ENCODE data around the gene RSRC2.
"Not testable (repeated sequence)": the region's sequence is repeated elsewhere in the genome, so short reads cannot be mapped to it uniquely, and the experiment has no call there.

Gene RSRC2

DNA sequence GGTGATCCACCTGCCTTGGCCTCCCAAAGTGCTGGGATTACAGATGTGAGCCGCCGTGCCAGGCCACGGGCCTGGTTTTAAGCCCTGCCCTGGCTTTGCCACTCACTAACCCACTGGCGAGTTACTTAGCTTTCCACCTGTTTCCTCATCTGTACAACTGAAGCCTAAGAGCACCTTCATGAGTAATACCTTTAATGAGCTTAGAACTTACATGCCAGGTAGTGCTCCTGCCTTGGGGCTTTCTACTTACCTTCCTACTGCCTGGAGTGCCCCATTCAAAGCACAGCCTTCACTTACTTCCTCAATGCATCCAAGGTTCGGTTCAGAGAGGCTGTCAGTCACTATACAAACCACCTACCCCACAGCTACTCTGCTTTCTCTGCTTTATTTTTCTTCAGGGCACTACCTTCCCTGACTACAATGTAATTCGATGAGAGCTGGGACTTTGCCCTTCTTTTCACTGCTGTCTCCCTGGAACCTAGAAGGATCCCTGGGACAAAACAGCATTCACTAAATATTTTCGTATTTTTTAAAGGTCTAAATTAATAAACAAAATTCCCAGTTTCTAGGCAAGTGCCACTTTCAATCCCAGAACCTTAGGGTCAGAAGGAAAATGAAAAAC lies 39.8 kb downstream of the RSRC2 start:
- no peak overlapping the region for H3K4me3 ChIP-seq (ENCODE audit: low read depth, low read length)
- in situ Hi-C loops (cut with HindIII; ENCODE audit: low pct_ligation_motif_present, low sequenced_read_pairs) = no loop called here
- H3K36me3 ChIP-seq (replicated peaks) = peaks cover 47% of the 10 kb centered on the region

DNA sequence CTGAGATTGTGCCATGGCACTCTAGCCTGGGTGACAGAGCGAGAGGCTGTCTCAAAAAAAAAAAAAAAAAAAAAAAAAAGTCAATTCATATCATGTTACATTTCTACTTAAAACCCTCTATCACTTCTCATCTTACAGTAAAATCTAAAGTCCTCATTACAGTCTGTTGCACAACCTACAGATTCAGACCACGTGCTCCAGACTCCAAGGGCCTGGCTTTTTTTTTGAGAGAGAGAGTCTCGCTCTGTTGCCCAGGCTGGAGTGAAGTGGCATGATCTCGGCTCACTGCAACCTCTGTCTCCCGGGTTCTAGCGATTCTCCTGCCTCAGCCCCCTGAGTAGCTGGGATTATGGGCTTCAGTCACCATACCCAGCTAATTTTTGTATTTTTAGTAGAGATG lies 40.4 kb downstream of the RSRC2 start:
- in situ Hi-C loops (cut with HindIII; ENCODE audit: low pct_ligation_motif_present, low sequenced_read_pairs); DNase-seq; H3K4me3 ChIP-seq (ENCODE audit: low read depth, low read length); H3K27me3 ChIP-seq (replicated peaks); H3K27ac ChIP-seq: not testable (repeated sequence)
- H3K36me3 ChIP-seq (replicated peaks) = peaks cover 45% of the 10 kb centered on the region

More for the DNA sequence above, 39.8 kb downstream of the RSRC2 start:
- H3K27ac ChIP-seq = no peak overlapping the region
- H3K27me3 ChIP-seq (replicated peaks) = no peaks in the 10 kb centered on the region
- TF ChIP-seq, protein P1, sequence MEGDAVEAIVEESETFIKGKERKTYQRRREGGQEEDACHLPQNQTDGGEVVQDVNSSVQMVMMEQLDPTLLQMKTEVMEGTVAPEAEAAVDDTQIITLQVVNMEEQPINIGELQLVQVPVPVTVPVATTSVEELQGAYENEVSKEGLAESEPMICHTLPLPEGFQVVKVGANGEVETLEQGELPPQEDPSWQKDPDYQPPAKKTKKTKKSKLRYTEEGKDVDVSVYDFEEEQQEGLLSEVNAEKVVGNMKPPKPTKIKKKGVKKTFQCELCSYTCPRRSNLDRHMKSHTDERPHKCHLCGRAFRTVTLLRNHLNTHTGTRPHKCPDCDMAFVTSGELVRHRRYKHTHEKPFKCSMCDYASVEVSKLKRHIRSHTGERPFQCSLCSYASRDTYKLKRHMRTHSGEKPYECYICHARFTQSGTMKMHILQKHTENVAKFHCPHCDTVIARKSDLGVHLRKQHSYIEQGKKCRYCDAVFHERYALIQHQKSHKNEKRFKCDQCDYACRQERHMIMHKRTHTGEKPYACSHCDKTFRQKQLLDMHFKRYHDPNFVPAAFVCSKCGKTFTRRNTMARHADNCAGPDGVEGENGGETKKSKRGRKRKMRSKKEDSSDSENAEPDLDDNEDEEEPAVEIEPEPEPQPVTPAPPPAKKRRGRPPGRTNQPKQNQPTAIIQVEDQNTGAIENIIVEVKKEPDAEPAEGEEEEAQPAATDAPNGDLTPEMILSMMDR (IDR thresholded peaks at IDR 0.05; ENCODE audit: low read depth, low read length, missing control alignments) = no peak
- DNase-seq = no peak

DNA sequence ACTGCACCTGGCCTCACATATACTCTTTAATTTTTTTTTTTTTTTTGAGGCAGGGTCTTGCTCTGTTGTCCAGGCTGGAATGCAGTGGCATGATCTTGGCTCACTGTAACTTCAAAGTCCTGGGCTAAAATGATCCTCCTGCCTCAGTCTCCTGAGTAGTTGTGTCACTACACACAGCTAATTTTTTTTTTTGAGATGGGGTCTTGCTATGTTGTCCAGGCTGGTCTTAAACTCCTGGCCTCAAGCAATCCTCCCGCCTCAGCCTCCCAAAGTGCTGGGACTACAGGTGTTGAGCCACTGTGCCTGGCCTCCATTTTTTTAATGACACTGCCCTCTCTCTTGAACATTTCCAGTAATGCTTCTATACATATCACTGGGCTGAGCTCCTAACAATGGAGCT lies 42.4 kb downstream of the RSRC2 start:
- H3K4me3 ChIP-seq (ENCODE audit: low read depth, low read length); DNase-seq; in situ Hi-C loops (cut with HindIII; ENCODE audit: low pct_ligation_motif_present, low sequenced_read_pairs); H3K27me3 ChIP-seq (replicated peaks); H3K27ac ChIP-seq: not testable (repeated sequence)
- H3K36me3 ChIP-seq (replicated peaks) = peaks cover 47% of the 10 kb centered on the region

DNA sequence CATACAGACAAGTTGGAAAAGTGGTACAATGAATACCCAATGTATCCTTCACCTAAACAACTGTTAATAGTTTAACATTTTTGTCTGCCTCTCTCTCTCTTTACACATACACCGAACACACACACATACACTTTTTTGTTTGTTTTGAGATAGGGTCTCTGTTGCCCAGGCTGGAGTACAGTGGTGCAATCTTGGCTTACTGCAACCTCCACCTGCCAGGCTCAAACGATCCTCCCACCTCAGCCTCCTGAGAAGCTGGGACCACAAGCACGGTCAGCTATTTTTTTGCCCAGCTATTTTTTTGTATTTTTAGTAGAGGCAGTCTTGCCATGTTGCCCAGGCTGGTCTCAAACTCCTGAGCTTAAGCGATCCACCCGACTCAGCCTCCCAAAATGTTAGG lies 42.8 kb downstream of the RSRC2 start:
- Histone ChIP-seq H3K27ac (no peak overlapping the region), H3K36me3 (replicated peaks) (peaks cover 48% of the 10 kb centered on the region), H3K27me3 (replicated peaks) (no peaks in the 10 kb centered on the region), H3K4me3 (ENCODE audit: low read depth, low read length) (no peak overlapping the region)
- TF ChIP-seq, protein P1 (IDR thresholded peaks at IDR 0.05; ENCODE audit: low read depth, low read length, missing control alignments) = no peak
- in situ Hi-C loops (cut with HindIII; ENCODE audit: low pct_ligation_motif_present, low sequenced_read_pairs) = no loop called here
- no peak for DNase-seq

DNA sequence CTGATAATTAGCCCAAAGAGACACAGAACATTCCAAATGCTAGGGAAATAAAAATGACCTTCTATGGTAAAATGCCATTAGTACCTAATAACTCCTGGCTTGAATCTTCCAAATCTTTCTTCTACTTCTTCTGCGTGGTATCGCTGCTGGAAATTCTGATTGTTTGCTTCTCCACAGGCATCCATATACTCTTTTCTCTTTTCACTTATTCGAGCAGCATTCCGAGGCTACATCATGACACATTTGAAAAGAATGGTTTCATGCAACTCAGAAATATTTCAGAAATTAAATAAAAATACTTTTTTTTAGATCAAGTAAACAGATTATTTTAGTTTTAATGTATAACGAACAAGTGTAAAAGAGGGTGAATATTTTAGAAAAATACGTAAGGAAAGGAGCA lies 44.9 kb downstream of the RSRC2 start:
- Histone ChIP-seq H3K4me3 (ENCODE audit: low read depth, low read length) (no peak overlapping the region), H3K27ac (no peak overlapping the region), H3K36me3 (replicated peaks) (peaks cover 34% of the 10 kb centered on the region), H3K27me3 (replicated peaks) (no peaks in the 10 kb centered on the region)
- no peak for DNase-seq
- in situ Hi-C loops (cut with HindIII; ENCODE audit: low pct_ligation_motif_present, low sequenced_read_pairs) = no loop called here
- TF ChIP-seq, protein P1 (IDR thresholded peaks at IDR 0.05; ENCODE audit: low read depth, low read length, missing control alignments) = no peak

DNA sequence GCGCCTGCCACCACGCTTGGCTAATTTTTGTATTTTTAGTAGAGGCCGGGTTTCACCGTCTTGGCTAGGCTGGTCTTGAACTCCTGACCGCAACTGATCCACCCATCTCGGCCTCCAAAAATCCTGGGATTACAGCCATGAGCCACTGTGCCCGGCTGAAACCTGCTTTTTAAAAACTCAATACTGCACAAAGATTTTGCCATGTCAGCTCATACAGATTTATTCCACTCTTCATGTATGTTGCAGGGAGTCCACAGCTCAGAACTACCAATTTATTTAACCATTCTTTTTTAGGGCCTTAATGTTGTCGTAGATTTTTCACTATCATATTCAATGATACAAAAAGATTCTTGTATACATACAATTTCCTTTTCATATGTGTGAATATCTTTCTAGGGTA lies 46.0 kb downstream of the RSRC2 start:
- DNase-seq = no peak
- H3K36me3 ChIP-seq (replicated peaks) = peaks cover 40% of the 10 kb centered on the region
- no peak overlapping the region for H3K4me3 ChIP-seq (ENCODE audit: low read depth, low read length)
- no peak overlapping the region for H3K27ac ChIP-seq
- in situ Hi-C loops (cut with HindIII; ENCODE audit: low pct_ligation_motif_present, low sequenced_read_pairs) = no loop called here
- TF ChIP-seq, protein P1 (IDR thresholded peaks at IDR 0.05; ENCODE audit: low read depth, low read length, missing control alignments) = no peak
- H3K27me3 ChIP-seq (replicated peaks) = no peaks in the 10 kb centered on the region

DNA sequence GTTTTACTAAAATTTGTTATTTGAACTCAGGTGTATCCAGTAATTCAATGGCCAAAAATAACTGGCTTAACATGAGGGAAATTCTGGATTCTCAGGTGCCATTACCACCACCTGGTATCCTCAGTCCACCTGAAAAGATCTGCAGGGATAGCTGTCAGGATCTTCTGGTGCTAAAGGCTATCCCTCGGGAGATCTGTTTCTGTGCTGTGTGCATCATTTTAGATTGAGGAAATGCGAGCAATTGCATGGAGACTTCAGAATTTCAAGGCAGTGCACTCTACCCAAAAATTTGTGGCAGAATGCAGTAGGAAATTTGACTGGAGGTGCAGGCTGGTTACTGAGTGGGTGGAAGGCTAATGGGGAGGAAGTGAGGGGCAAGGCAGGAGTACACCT lies 52.4 kb downstream of the RSRC2 start:
- Histone ChIP-seq H3K27me3 (replicated peaks) (no peaks in the 10 kb centered on the region), H3K4me3 (ENCODE audit: low read depth, low read length) (no peak overlapping the region), H3K27ac (no peak overlapping the region), H3K36me3 (replicated peaks) (peaks cover 47% of the 10 kb centered on the region)
- DNase-seq = no peak
- in situ Hi-C loops (cut with HindIII; ENCODE audit: low pct_ligation_motif_present, low sequenced_read_pairs) = loop anchor here (10.0 kb wide), 1 partner anchor 80 kb away; no protein-coding TSS in a partner anchor
- TF ChIP-seq, protein P1 (IDR thresholded peaks at IDR 0.05; ENCODE audit: low read depth, low read length, missing control alignments) = no peak

Data from brain microvascular endothelial cell (primary cell).